Breast epithelium (tissue), 3 donors: Measurements from ENCODE around the gene SPEM2.

Experiments used
- CTCF ChIP-seq, 3 donors: fragments of 450-650 bp; IDR thresholded peaks; one replicate each; pipeline ENCODE4 v1.5.1; 2016 to 2017; ENCODE audit warnings: antibody characterized with exemption in 3 of 3, mild to moderate bottlenecking in 3 of 3, moderate library complexity in 3 of 3
- POLR2A ChIP-seq: fragments of 450-650 bp; IDR thresholded peaks from one replicate; pipeline ENCODE4 v1.6.1; 2016; ENCODE audit warnings: antibody characterized with exemption, mild to moderate bottlenecking, moderate library complexity

GRCh38 chr17:7459961-7460545 lies 34.6 kb downstream of the SPEM2 start:
- TF ChIP-seq CTCF (IDR thresholded peaks at IDR 0.05): no peak
- TF ChIP-seq POLR2A: no peak
